A549 (cell line): ENCODE measurements around the gene GBP4. TPM values are rescaled to one million over a fixed set of nuclear protein-coding genes. Genes with fewer than 3 reads are reported as not detected.
A peak's percentile ranks its signal among the peaks of the same experiment; 100 is the strongest.

ENCODE experiments used
- ATAC-seq, 2 experiments: fragments of 200-7000 bp in 1 of 2; fragments of >200 bp in 1 of 2; cut with Nextera tagmentation in 1 of 2; cut with Tn5 transposase in 1 of 2; 3 replicates each; pipeline versions ENCODE4 v1.8.0 to v1.9.1; 2018 to 2020; ENCODE audit warnings: mild to moderate bottlenecking in 1 of 2, moderate library complexity in 1 of 2
- CTCF ChIA-PET: fragments of 300-600 bp; sonication (Branson Sonifier 250); formaldehyde crosslinking; extraction: SDS; loops from one replicate; lab custom pipeline; 2021; ENCODE audit warnings: antibody characterized with exemption, inconsistent platforms; lab: Yijun Ruan, JAX
- POLR2A ChIA-PET: fragments of 350-600 bp; formaldehyde crosslinking; extraction: SDS; loops from one replicate; lab custom pipeline; 2021; ENCODE audit warnings: antibody characterized with exemption, inconsistent platforms; lab: Yijun Ruan, JAX
- DNase-seq, 2 experiments: peaks; one replicate each; pipeline versions ENCODE4 v3.0.0 to v3.0.0-alpha.2; 2011 to 2016; ENCODE audit warnings: low read depth in 1 of 2, low spot score in 1 of 2
- FAIRE-seq: peaks from 2 replicates; lab custom pipeline; 2011; peaks lifted over from hg19 to GRCh38; lab: Jason Lieb, UNC
- H3K27ac ChIP-seq, 2 experiments: fragments of >200 bp; sonication (Bioruptor Twin); formaldehyde crosslinking; 3 replicates each; pipeline ENCODE4 v1.5.1; 2016 to 2017
- H3K4me1 ChIP-seq: fragments of >200 bp; sonication (Bioruptor Twin); formaldehyde crosslinking; 3 replicates; pipeline ENCODE4 v1.6.1; 2016
- H3K4me2 ChIP-seq: fragments of >200 bp; sonication (Bioruptor Twin); formaldehyde crosslinking; 3 replicates; pipeline ENCODE4 v1.6.1; 2016
- H3K4me3 ChIP-seq: fragments of >200 bp; sonication (Bioruptor Twin); formaldehyde crosslinking; 3 replicates; pipeline ENCODE4 v1.5.1; 2016
- H3K9me3 ChIP-seq: fragments of >200 bp; sonication (Bioruptor Twin); formaldehyde crosslinking; 3 replicates; pipeline ENCODE4 v1.6.1; 2016
- CEBPB ChIP-seq, 2 experiments: fragments of >200 bp in 1 of 2; sonication (Bioruptor Twin) in 1 of 2; formaldehyde crosslinking in 1 of 2; IDR thresholded peaks; 2 replicates each; pipeline ENCODE4 v1.6.1; 2012 to 2016
- E2F6 ChIP-seq: IDR thresholded peaks from 2 replicates; pipeline ENCODE4 v1.6.1; 2012; ENCODE audit warnings: low read depth, borderline replicate concordance
- ESRRA ChIP-seq: fragments of 150-350 bp; IDR thresholded peaks from 2 replicates; pipeline ENCODE4 v1.6.1; 2014; ENCODE audit warnings: mild to moderate bottlenecking, low read length, borderline replicate concordance
- FOSB ChIP-seq: fragments of 250-450 bp; sonication (Bioruptor Pico); IDR thresholded peaks from 2 replicates; pipeline ENCODE4 v1.5.0; 2020; ENCODE audit warnings: mild to moderate bottlenecking, moderate library complexity
- HES2 ChIP-seq: fragments of >200 bp; sonication (Bioruptor Twin); formaldehyde crosslinking; IDR thresholded peaks from 2 replicates; pipeline ENCODE4 v1.6.1; 2016
- JUNB ChIP-seq: fragments of >200 bp; sonication (Bioruptor Twin); formaldehyde crosslinking; IDR thresholded peaks from 2 replicates; pipeline ENCODE4 v1.6.1; 2016
- MAFK ChIP-seq: fragments of 450-650 bp; IDR thresholded peaks from 2 replicates; pipeline ENCODE4 v1.6.1; 2014; ENCODE audit not compliant: partially characterized antibody
- MYC ChIP-seq: IDR thresholded peaks from 2 replicates; pipeline ENCODE4 v1.6.1; 2012; ENCODE audit warnings: mild to moderate bottlenecking, inconsistent platforms, low read length, improper control_type of control experiment, borderline replicate concordance
- NR3C1 ChIP-seq: fragments of >200 bp; sonication (Bioruptor Twin); formaldehyde crosslinking; IDR thresholded peaks from 3 replicates; pipeline ENCODE4 v1.6.1; 2017
- PBX3 ChIP-seq: IDR thresholded peaks from 2 replicates; pipeline ENCODE4 v1.6.1; 2012
- PHF8 ChIP-seq: fragments of 200-600 bp; sonication (generic); IDR thresholded peaks from 2 replicates; pipeline ENCODE4 v1.6.1; 2016; ENCODE audit warnings: low read depth, mild to moderate bottlenecking, antibody characterized with exemption, moderate library complexity, borderline replicate concordance
- RCOR1 ChIP-seq: fragments of 150-350 bp; IDR thresholded peaks from 2 replicates; pipeline ENCODE4 v1.6.1; 2014; ENCODE audit warnings: antibody characterized with exemption, low read length, low read depth
- REST ChIP-seq: fragments of 200-600 bp; sonication (generic); IDR thresholded peaks from 2 replicates; pipeline ENCODE4 v1.6.1; 2016; ENCODE audit warnings: antibody characterized with exemption, mild to moderate bottlenecking, moderate library complexity
- TP53 ChIP-seq: fragments of 250-450 bp; sonication (Bioruptor Pico); IDR thresholded peaks from 2 replicates; pipeline ENCODE4 v1.5.0; 2021; ENCODE audit warnings: mild to moderate bottlenecking, moderate library complexity
- WGBS: methylation state at CpG from one replicate; pipeline ENCODE4 v1.1.6; 2017; ENCODE audit errors: missing lambda C conversion rate; 5-methylcytosine and 5-hydroxymethylcytosine counted together
- polyA plus RNA-seq, 4 experiments: library from polyadenylated mRNA; depleted of rRNA in 3 of 4; stranded (reverse); fragments of >200 nt; fragmentation: RNase III in 1 of 4; extraction: RNeasy Plus Mini Kit Qiagen cat#74134 plus additional on column Dnase treatment in 1 of 4; gene quantifications; 2 replicates in 3 of 4; 3 replicates in 1 of 4; pipeline ENCODE4 v1.2.3, GENCODE V29; 2011 to 2017

GBP4 gene
- polyA plus RNA-seq, 2 of the 4 experiments (the other 2 are of a cell fraction) = not detected

- ATAC-seq (no peak), DNase-seq (no peak), FAIRE-seq (no peak)
- no peak overlapping the region for H3K4me2 ChIP-seq
- H3K9me3 ChIP-seq = no peaks in the 10 kb centered on the region
- ChIA-PET POLR2A (no interaction called here), CTCF (no interaction called here)
- no peaks in the 10 kb centered on the region for H3K4me1 ChIP-seq
- TF ChIP-seq NR3C1 (no peak), CEBPB (IDR thresholded peaks at IDR 0.05) (no peak), E2F6 (no peak)
- H3K4me3 ChIP-seq = no peak overlapping the region
- H3K27ac ChIP-seq = no peak overlapping the region
- 27% methylated on average over 4 of the region's 4 CpGs for WGBS
These were observed 26.1 kb downstream of the GBP4 start for GRCh38 chr1:89172468-89173143.

GRCh38 chr1:89171067-89171438, 27.7 kb downstream of the GBP4 start:
- Histone ChIP-seq H3K9me3 (no peaks in the 10 kb centered on the region), H3K4me1 (no peaks in the 10 kb centered on the region), H3K4me3 (no peak overlapping the region), H3K27ac (no peak overlapping the region), H3K4me2 (no peak overlapping the region)
- CTCF ChIA-PET = no interaction called here
- no peak for TF ChIP-seq JUNB
- no peak for TF ChIP-seq MAFK
- TF ChIP-seq REST = no peak
- TF ChIP-seq MYC = no peak
- TF ChIP-seq PBX3 = no peak
- no peak for TF ChIP-seq PHF8
- no peak for TF ChIP-seq ESRRA
- TF ChIP-seq FOSB (CRISPR knock-in tag) = no peak
- no peak for TF ChIP-seq RCOR1
- DNase-seq (no peak), ATAC-seq (no peak), FAIRE-seq (no peak)
- POLR2A ChIA-PET = no interaction called here

GRCh38 chr1:89170170-89171066, 28.3 kb downstream of the GBP4 start:
- Histone ChIP-seq H3K4me2 (no peak overlapping the region), H3K27ac (no peak overlapping the region), H3K9me3 (no peaks in the 10 kb centered on the region), H3K4me3 (no peak overlapping the region)
- DNase-seq (no peak), FAIRE-seq (no peak)
- CTCF ChIA-PET = no interaction called here
- TF ChIP-seq TP53 (CRISPR knock-in tag) = no peak
- no peak for TF ChIP-seq HES2
- TF ChIP-seq MAFK = peak; percentile 85
- TF ChIP-seq, all 56 proteins: peak for 1
- no peak for ATAC-seq
- no peaks in the 10 kb centered on the region for H3K4me1 ChIP-seq
- POLR2A ChIA-PET = no interaction called here
- 39% methylated on average over 4 of the region's 4 CpGs for WGBS
